HepG2 (cell line): ENCODE results near the gene NEDD8. TPM values are rescaled to one million over a fixed set of nuclear protein-coding genes. Genes with fewer than 3 reads are reported as not detected.

Source experiments
- ATM ChIP-seq: fragments of 450-650 bp; IDR thresholded peaks from 2 replicates; pipeline ENCODE4 v1.7.1; 2017; ENCODE audit warnings: mild to moderate bottlenecking, borderline replicate concordance
- CEBPB ChIP-seq: IDR thresholded peaks from 2 replicates; pipeline ENCODE4 v1.6.1; 2011; ENCODE audit warnings: low read depth, low read length, improper control_type of control experiment, borderline replicate concordance
- DZIP1 ChIP-seq: sonication (generic); formaldehyde crosslinking; IDR thresholded peaks from 2 replicates; pipeline ENCODE4 v1.5.0; 2020; ENCODE audit warnings: mild to moderate bottlenecking, missing genetic modification reagents
- KAT7 ChIP-seq: IDR thresholded peaks from 2 replicates; pipeline ENCODE4 v1.6.1; 2018; ENCODE audit warnings: borderline replicate concordance, missing compliant biosample characterization
- POGZ ChIP-seq: sonication (generic); formaldehyde crosslinking; IDR thresholded peaks from 2 replicates; pipeline ENCODE4 v1.4.0; 2020; ENCODE audit warnings: mild to moderate bottlenecking, missing genetic modification reagents
- ZNF564 ChIP-seq: sonication (generic); formaldehyde crosslinking; IDR thresholded peaks from 2 replicates; pipeline ENCODE4 v1.8.1; 2023; ENCODE audit warnings: mild to moderate bottlenecking, missing genetic modification reagents
- ZNF713 ChIP-seq: sonication (generic); formaldehyde crosslinking; IDR thresholded peaks from 2 replicates; pipeline ENCODE4 v1.4.0; 2020; ENCODE audit warnings: mild to moderate bottlenecking, missing genetic modification reagents
- ZNF891 ChIP-seq: sonication (generic); formaldehyde crosslinking; IDR thresholded peaks from 2 replicates; pipeline ENCODE4 v1.5.0; 2020; ENCODE audit warnings: mild to moderate bottlenecking, missing genetic modification reagents
- polyA plus RNA-seq, 8 experiments: library from polyadenylated mRNA; depleted of rRNA in 3 of 8; stranded (reverse) in 7 of 8; unstranded in 1 of 8; fragments of >200 nt; fragmentation: Illumina TruSeq in 4 of 8; extraction: Trizol in 4 of 8; gene quantifications; 2 replicates each; pipeline versions ENCODE4 v1.2.1 to v1.2.3, GENCODE V29; 2011 to 2016; ENCODE audit warnings: low read depth in 4 of 8, missing spikeins in 1 of 8, mixed read lengths in 1 of 8; ENCODE audit not compliant: insufficient read depth in 1 of 8
- total RNA-seq, 5 experiments: library from RNA; depleted of rRNA; stranded (reverse); fragments of >200 nt; fragmentation: Illumina TruSeq; extraction: Trizol; gene quantifications; 2 replicates each; pipeline ENCODE4 v1.2.3, GENCODE V29; 2016; ENCODE audit warnings: low read depth in 1 of 5
- TF ChIP-seq, protein P1 (sequence below): sonication (generic); formaldehyde crosslinking; IDR thresholded peaks from 2 replicates; pipeline ENCODE4 v1.5.0; 2020; ENCODE audit warnings: mild to moderate bottlenecking, missing genetic modification reagents, borderline replicate concordance
- TF ChIP-seq, protein P2 (sequence below): sonication (generic); formaldehyde crosslinking; IDR thresholded peaks from 2 replicates; pipeline ENCODE4 v1.4.0; 2020; ENCODE audit warnings: missing genetic modification reagents
- TF ChIP-seq, protein P3 (sequence below): sonication (generic); formaldehyde crosslinking; IDR thresholded peaks from 2 replicates; pipeline ENCODE4 v1.8.1; 2023; ENCODE audit warnings: mild to moderate bottlenecking, missing genetic modification reagents

Gene NEDD8
- total and polyA plus RNA-seq, 2 of the 13 experiments (the other 11 are each of a cell fraction or from before 2014, with no cell fraction given), result 535 to 713 TPM

DNA sequence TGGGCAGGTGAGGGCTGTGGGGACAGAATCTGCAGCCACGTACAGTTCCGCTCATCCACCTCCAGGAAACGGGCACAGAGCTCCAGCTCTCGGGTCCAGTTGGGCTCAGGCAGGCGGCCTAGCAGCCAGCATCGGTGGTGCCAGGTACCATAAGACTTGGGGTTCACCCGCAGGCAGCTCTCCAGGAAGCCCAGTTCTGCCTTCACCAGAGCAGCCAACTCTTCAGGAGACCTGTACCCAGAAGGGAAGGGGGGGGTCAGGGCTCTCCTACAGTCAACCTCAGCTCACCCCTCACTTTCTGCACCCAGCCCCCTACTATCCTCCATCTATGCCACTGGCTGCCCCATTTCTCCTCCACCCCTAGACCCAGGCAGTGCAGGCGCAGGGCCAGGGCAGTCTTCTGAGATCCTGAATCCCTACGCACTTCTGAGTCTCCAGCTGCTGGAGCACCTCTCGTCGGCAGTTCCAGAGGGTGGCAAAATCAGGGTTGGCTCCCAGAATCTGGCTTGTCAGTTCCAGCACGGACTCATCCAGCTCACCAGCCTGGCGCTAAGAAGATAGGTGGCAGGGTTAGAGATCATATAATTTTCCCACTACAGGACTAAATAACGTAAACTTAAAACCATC lies 37.9 kb upstream of the NEDD8 start (continued):
- TF ChIP-seq, protein P1, sequence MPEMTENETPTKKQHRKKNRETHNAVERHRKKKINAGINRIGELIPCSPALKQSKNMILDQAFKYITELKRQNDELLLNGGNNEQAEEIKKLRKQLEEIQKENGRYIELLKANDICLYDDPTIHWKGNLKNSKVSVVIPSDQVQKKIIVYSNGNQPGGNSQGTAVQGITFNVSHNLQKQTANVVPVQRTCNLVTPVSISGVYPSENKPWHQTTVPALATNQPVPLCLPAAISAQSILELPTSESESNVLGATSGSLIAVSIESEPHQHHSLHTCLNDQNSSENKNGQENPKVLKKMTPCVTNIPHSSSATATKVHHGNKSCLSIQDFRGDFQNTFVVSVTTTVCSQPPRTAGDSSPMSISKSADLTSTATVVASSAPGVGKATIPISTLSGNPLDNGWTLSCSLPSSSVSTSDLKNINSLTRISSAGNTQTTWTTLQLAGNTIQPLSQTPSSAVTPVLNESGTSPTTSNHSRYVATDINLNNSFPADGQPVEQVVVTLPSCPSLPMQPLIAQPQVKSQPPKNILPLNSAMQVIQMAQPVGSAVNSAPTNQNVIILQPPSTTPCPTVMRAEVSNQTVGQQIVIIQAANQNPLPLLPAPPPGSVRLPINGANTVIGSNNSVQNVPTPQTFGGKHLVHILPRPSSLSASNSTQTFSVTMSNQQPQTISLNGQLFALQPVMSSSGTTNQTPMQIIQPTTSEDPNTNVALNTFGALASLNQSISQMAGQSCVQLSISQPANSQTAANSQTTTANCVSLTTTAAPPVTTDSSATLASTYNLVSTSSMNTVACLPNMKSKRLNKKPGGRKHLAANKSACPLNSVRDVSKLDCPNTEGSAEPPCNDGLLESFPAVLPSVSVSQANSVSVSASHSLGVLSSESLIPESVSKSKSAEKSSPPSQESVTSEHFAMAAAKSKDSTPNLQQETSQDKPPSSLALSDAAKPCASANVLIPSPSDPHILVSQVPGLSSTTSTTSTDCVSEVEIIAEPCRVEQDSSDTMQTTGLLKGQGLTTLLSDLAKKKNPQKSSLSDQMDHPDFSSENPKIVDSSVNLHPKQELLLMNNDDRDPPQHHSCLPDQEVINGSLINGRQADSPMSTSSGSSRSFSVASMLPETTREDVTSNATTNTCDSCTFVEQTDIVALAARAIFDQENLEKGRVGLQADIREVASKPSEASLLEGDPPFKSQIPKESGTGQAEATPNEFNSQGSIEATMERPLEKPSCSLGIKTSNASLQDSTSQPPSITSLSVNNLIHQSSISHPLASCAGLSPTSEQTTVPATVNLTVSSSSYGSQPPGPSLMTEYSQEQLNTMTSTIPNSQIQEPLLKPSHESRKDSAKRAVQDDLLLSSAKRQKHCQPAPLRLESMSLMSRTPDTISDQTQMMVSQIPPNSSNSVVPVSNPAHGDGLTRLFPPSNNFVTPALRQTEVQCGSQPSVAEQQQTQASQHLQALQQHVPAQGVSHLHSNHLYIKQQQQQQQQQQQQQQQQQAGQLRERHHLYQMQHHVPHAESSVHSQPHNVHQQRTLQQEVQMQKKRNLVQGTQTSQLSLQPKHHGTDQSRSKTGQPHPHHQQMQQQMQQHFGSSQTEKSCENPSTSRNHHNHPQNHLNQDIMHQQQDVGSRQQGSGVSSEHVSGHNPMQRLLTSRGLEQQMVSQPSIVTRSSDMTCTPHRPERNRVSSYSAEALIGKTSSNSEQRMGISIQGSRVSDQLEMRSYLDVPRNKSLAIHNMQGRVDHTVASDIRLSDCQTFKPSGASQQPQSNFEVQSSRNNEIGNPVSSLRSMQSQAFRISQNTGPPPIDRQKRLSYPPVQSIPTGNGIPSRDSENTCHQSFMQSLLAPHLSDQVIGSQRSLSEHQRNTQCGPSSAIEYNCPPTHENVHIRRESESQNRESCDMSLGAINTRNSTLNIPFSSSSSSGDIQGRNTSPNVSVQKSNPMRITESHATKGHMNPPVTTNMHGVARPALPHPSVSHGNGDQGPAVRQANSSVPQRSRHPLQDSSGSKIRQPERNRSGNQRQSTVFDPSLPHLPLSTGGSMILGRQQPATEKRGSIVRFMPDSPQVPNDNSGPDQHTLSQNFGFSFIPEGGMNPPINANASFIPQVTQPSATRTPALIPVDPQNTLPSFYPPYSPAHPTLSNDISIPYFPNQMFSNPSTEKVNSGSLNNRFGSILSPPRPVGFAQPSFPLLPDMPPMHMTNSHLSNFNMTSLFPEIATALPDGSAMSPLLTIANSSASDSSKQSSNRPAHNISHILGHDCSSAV, result no peak
- TF ChIP-seq KAT7 (CRISPR knock-in tag), result no peak
- TF ChIP-seq, protein P2, sequence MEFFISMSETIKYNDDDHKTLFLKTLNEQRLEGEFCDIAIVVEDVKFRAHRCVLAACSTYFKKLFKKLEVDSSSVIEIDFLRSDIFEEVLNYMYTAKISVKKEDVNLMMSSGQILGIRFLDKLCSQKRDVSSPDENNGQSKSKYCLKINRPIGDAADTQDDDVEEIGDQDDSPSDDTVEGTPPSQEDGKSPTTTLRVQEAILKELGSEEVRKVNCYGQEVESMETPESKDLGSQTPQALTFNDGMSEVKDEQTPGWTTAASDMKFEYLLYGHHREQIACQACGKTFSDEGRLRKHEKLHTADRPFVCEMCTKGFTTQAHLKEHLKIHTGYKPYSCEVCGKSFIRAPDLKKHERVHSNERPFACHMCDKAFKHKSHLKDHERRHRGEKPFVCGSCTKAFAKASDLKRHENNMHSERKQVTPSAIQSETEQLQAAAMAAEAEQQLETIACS (CRISPR knock-in tag), result 0 out of 2 replicates have a peak, but pooled peaks have one; percentile 10
- no peak for TF ChIP-seq POGZ (CRISPR knock-in tag)
- TF ChIP-seq, protein P3, sequence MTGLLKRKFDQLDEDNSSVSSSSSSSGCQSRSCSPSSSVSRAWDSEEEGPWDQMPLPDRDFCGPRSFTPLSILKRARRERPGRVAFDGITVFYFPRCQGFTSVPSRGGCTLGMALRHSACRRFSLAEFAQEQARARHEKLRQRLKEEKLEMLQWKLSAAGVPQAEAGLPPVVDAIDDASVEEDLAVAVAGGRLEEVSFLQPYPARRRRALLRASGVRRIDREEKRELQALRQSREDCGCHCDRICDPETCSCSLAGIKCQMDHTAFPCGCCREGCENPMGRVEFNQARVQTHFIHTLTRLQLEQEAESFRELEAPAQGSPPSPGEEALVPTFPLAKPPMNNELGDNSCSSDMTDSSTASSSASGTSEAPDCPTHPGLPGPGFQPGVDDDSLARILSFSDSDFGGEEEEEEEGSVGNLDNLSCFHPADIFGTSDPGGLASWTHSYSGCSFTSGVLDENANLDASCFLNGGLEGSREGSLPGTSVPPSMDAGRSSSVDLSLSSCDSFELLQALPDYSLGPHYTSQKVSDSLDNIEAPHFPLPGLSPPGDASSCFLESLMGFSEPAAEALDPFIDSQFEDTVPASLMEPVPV (CRISPR knock-in tag), result no peak
- TF ChIP-seq ZNF564, result no peak
- TF ChIP-seq DZIP1 (CRISPR knock-in tag), result peak; percentile 70; the same call in 1 of the 2 replicates
- TF ChIP-seq ZNF713, result no peak
- no peak for TF ChIP-seq ATM
- no peak for TF ChIP-seq CEBPB
- TF ChIP-seq ZNF891, result 0 out of 2 replicates have a peak, but pooled peaks have one; percentile 17
